ENCODE data around the gene CACYBP.

DNA sequence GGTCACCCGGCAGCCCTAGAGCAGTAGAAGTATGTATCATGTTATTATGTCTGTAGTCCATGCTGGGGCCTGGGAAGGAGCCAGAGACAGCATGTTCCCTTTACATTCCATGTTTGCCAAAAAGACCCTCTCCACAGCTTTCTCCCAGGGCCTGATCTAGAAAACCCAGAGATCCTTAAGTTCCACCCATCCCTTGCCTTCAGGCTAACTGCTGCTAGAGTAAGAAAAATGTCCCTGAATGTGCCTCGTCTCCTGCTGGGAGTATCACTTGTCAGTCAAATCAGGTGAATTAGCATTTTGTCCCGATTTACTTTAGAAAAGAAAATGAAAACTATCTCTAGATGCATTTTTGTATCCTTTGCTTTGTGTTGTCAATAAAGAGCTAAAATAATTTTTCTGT lies 36.7 kb downstream of the CACYBP start:
- TF ChIP-seq, protein P1, sequence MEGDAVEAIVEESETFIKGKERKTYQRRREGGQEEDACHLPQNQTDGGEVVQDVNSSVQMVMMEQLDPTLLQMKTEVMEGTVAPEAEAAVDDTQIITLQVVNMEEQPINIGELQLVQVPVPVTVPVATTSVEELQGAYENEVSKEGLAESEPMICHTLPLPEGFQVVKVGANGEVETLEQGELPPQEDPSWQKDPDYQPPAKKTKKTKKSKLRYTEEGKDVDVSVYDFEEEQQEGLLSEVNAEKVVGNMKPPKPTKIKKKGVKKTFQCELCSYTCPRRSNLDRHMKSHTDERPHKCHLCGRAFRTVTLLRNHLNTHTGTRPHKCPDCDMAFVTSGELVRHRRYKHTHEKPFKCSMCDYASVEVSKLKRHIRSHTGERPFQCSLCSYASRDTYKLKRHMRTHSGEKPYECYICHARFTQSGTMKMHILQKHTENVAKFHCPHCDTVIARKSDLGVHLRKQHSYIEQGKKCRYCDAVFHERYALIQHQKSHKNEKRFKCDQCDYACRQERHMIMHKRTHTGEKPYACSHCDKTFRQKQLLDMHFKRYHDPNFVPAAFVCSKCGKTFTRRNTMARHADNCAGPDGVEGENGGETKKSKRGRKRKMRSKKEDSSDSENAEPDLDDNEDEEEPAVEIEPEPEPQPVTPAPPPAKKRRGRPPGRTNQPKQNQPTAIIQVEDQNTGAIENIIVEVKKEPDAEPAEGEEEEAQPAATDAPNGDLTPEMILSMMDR (conservative IDR thresholded peaks at IDR 0.05): no peak
- no peak for TF ChIP-seq ZFX (IDR thresholded peaks at IDR 0.05)

Measured in C4-2B (cell line).